OCI-LY3 (cell line): ENCODE data around the gene SHC1.

ENCODE experiments used
- CTCF ChIP-seq: fragments of 200-600, 300-600 bp; sonication (generic); IDR thresholded peaks from 2 replicates; pipeline ENCODE4 v1.5.1; 2014; ENCODE audit warnings: antibody characterized with exemption, low read length, low read depth
- EZH2phosphoT487 ChIP-seq: fragments of 200-600 bp; shearing (Covaris generic); IDR thresholded peaks from 2 replicates; pipeline ENCODE4 v1.6.1; 2018; ENCODE audit warnings: antibody characterized with exemption, mixed run types, low read depth

- no peak for TF ChIP-seq CTCF
- TF ChIP-seq EZH2phosphoT487: no peak
These were observed 11.7 kb downstream of the SHC1 start for GRCh38 chr1:154958681-154959425.
